Caco-2 (cell line): ENCODE results near the gene TMEM181. TPM values are rescaled to one million over a fixed set of nuclear protein-coding genes. Genes with fewer than 3 reads are reported as not detected.
"Not testable (repeated sequence)": the region's sequence is repeated elsewhere in the genome, so short reads cannot be mapped to it uniquely, and the experiment has no call there.

ENCODE experiments used
- BruUV-seq: library from RNA; stranded (reverse); fragments of 400-500 nt; replicated peaks from 2 replicates; lab custom pipeline; 2021; lab: Mats Ljungman, UMichigan
- CTCF ChIA-PET: fragments of 300-600 bp; sonication (Branson Sonifier 250); formaldehyde crosslinking; loops from one replicate; lab custom pipeline; 2022; ENCODE audit warnings: antibody characterized with exemption; lab: Charles Lee
- POLR2A ChIA-PET: fragments of 300-600 bp; sonication (Branson Sonifier 250); formaldehyde crosslinking; loops from one replicate; lab custom pipeline; 2022; ENCODE audit warnings: antibody characterized with exemption; lab: Charles Lee
- DNase-seq, 2 experiments: peaks; one replicate each; pipeline versions ENCODE4 v3.0.0 to v3.0.0-alpha.2; 2020 to 2022
- H3K27me3 ChIP-seq: replicated peaks from 2 replicates; pipeline ENCODE4 v1.6.0; 2011; ENCODE audit warnings: low read length; ENCODE audit not compliant: control insufficient read depth, insufficient read depth
- H3K36me3 ChIP-seq: 2 replicates; pipeline ENCODE4 v1.5.1; 2011; ENCODE audit warnings: low read length; ENCODE audit not compliant: control insufficient read depth, insufficient read depth
- H3K4me1 ChIP-seq: fragments of 250-450 bp; sonication (Bioruptor Pico); 2 replicates; pipeline ENCODE4 v1.5.1; 2020; ENCODE audit warnings: mild to moderate bottlenecking
- H3K4me3 ChIP-seq: 2 replicates; pipeline ENCODE4 v1.5.1; 2011; ENCODE audit warnings: low read depth, mild to moderate bottlenecking, control low read depth, low read length
- H3K9me3 ChIP-seq: fragments of 250-450 bp; sonication (Bioruptor Pico); 2 replicates; pipeline ENCODE4 v1.5.1; 2020; ENCODE audit warnings: mild to moderate bottlenecking, moderate library complexity
- H3K27ac Mint-ChIP-seq: one replicate; pipeline ENCODE4 v1.8.0; 2022; ENCODE audit warnings: mixed read lengths; ENCODE audit not compliant: unreplicated experiment
- H3K27me3 Mint-ChIP-seq: one replicate; pipeline ENCODE4 v1.8.0; 2022; ENCODE audit warnings: mixed read lengths; ENCODE audit not compliant: insufficient read depth, unreplicated experiment
- H3K36me3 Mint-ChIP-seq: one replicate; pipeline ENCODE4 v1.8.0; 2022; ENCODE audit warnings: mild to moderate bottlenecking, mixed read lengths; ENCODE audit not compliant: insufficient read depth, unreplicated experiment
- H3K4me1 Mint-ChIP-seq: one replicate; pipeline ENCODE4 v1.8.0; 2022; ENCODE audit warnings: low read depth, mixed read lengths; ENCODE audit not compliant: unreplicated experiment
- H3K4me3 Mint-ChIP-seq: one replicate; pipeline ENCODE4 v1.8.0; 2022; ENCODE audit warnings: mild to moderate bottlenecking, moderate library complexity, mixed read lengths; ENCODE audit not compliant: unreplicated experiment
- H3K9me3 Mint-ChIP-seq: one replicate; pipeline ENCODE4 v1.8.0; 2022; ENCODE audit warnings: mixed read lengths; ENCODE audit not compliant: unreplicated experiment
- CTCF ChIP-seq, 2 experiments: fragments of 200-600 bp in 1 of 2; IDR thresholded peaks; 1 replicate in 1 of 2; 2 replicates in 1 of 2; pipeline versions ENCODE4 v1.5.1 to v1.8.0; 2011 to 2022; ENCODE audit warnings: antibody characterized with exemption in 1 of 2, control low read depth in 1 of 2, inconsistent platforms in 1 of 2, low read depth in 1 of 2, low read length in 1 of 2, mild to moderate bottlenecking in 1 of 2, moderate library complexity in 1 of 2; ENCODE audit not compliant: insufficient read depth in 1 of 2, severe bottlenecking in 1 of 2, unreplicated experiment in 1 of 2
- intact Hi-C: fragments of 100-400 bp; cut with micrococcal nuclease; formaldehyde crosslinking; loops from one replicate; pipeline ENCODE4 v1.10.0; 2022; ENCODE audit not compliant: unreplicated experiment
- total RNA-seq: library from RNA; stranded (reverse); gene quantifications from 2 replicates; pipeline ENCODE4 v1.2.3, GENCODE V29; 2022

TMEM181 gene
- total RNA-seq, 1 experiment from 2014 or later, result 26.7 TPM

- Histone ChIP-seq H3K27me3 (no peaks in the 10 kb centered on the region; the same call in 1 of the 2 replicates), H3K36me3 (peaks cover 3% of the 10 kb centered on the region; the same call in 1 of the 2 replicates), H3K4me1 (no peaks in the 10 kb centered on the region), H3K9me3 (no peaks in the 10 kb centered on the region), H3K4me3 (no peak overlapping the region)
- POLR2A ChIA-PET, result no interaction called here
- BruUV-seq, result no TSS peak
- H3K27ac Mint-ChIP-seq, result no peak overlapping the region
- peaks cover 7% of the 10 kb centered on the region for H3K4me1 Mint-ChIP-seq
- H3K36me3 Mint-ChIP-seq, result peaks cover 60% of the 10 kb centered on the region
- no peaks in the 10 kb centered on the region for H3K27me3 Mint-ChIP-seq
- DNase-seq, result no peak
- H3K9me3 Mint-ChIP-seq, result no peaks in the 10 kb centered on the region
- intact Hi-C loops, result no loop called here
- H3K4me3 Mint-ChIP-seq, result no peak overlapping the region
- TF ChIP-seq CTCF (IDR thresholded peaks at IDR 0.05; ENCODE audit: insufficient read depth in 1 of 2, low read depth in 1 of 2, low read length in 1 of 2, severe bottlenecking in 1 of 2, unreplicated experiment in 1 of 2), result no peak
- CTCF ChIA-PET, result no interaction called here
These were observed 72.0 kb downstream of the TMEM181 start for GRCh38 chr6:158631678-158632537.

GRCh38 chr6:158632538-158633119 lies 72.7 kb downstream of the TMEM181 start:
- H3K9me3 Mint-ChIP-seq, H3K4me1 Mint-ChIP-seq, H3K9me3 ChIP-seq, H3K4me3 ChIP-seq, CTCF ChIA-PET, H3K36me3 ChIP-seq, DNase-seq, H3K4me3 Mint-ChIP-seq, POLR2A ChIA-PET, H3K27me3 Mint-ChIP-seq, H3K4me1 ChIP-seq, BruUV-seq, H3K27ac Mint-ChIP-seq, intact Hi-C loops, H3K27me3 ChIP-seq: not testable (repeated sequence)
- H3K36me3 Mint-ChIP-seq, result peaks cover 60% of the 10 kb centered on the region

- no peaks in the 10 kb centered on the region for H3K4me1 ChIP-seq
- no peaks in the 10 kb centered on the region; the same call in 1 of the 2 replicates for H3K27me3 ChIP-seq
- H3K4me3 ChIP-seq, result no peak overlapping the region
- no peak overlapping the region for H3K4me3 Mint-ChIP-seq
- peaks cover 7% of the 10 kb centered on the region for H3K4me1 Mint-ChIP-seq
- H3K36me3 Mint-ChIP-seq, result peaks cover 56% of the 10 kb centered on the region
- BruUV-seq, result no TSS peak
- no peaks in the 10 kb centered on the region for H3K27me3 Mint-ChIP-seq
- DNase-seq, result no peak
- H3K27ac Mint-ChIP-seq, result no peak overlapping the region
- ChIA-PET CTCF (no interaction called here), POLR2A (no interaction called here)
- no peak for TF ChIP-seq CTCF (IDR thresholded peaks at IDR 0.05; ENCODE audit: insufficient read depth in 1 of 2, low read depth in 1 of 2, low read length in 1 of 2, severe bottlenecking in 1 of 2, unreplicated experiment in 1 of 2)
- peaks cover 3% of the 10 kb centered on the region; the same call in 1 of the 2 replicates for H3K36me3 ChIP-seq
- intact Hi-C loops, result no loop called here
- H3K9me3 Mint-ChIP-seq, result no peaks in the 10 kb centered on the region
- no peaks in the 10 kb centered on the region for H3K9me3 ChIP-seq
These were observed 73.2 kb downstream of the TMEM181 start for GRCh38 chr6:158633127-158633526.
